H9 (cell line): Measurements from ENCODE around the gene FAM13C. TPM values are rescaled to one million over a fixed set of nuclear protein-coding genes. Genes with fewer than 3 reads are reported as not detected.

Experiments
- DNase-seq: peaks from one replicate; pipeline ENCODE4 v3.0.0-alpha.2; 2017
- H2AFZ ChIP-seq: one replicate; pipeline ENCODE4 v1.6.1; 2013; ENCODE audit warnings: mild to moderate bottlenecking, low read length, control low read depth, moderate library complexity
- H2AK5ac ChIP-seq: 2 replicates; pipeline ENCODE4 v1.6.1; 2013; ENCODE audit warnings: low read length, control low read depth, mixed read lengths; ENCODE audit not compliant: insufficient read length
- H2BK120ac ChIP-seq: one replicate; pipeline ENCODE4 v1.6.1; 2013; ENCODE audit warnings: low read depth, mild to moderate bottlenecking, low read length, control low read depth, inconsistent platforms; ENCODE audit not compliant: poor library complexity, severe bottlenecking
- H2BK12ac ChIP-seq: 2 replicates; pipeline ENCODE4 v1.6.1; 2013; ENCODE audit warnings: low read length, control low read depth, mixed read lengths, low read depth; ENCODE audit not compliant: insufficient read length
- H2BK15ac ChIP-seq: 2 replicates; pipeline ENCODE4 v1.6.1; 2013; ENCODE audit warnings: low read depth, low read length, control low read depth
- H2BK20ac ChIP-seq: one replicate; pipeline ENCODE4 v1.6.1; 2013; ENCODE audit warnings: low read depth, mild to moderate bottlenecking, low read length, control low read depth, inconsistent platforms; ENCODE audit not compliant: poor library complexity, severe bottlenecking
- H2BK5ac ChIP-seq: 2 replicates; pipeline ENCODE4 v1.6.1; 2013; ENCODE audit warnings: low read length, control low read depth, mixed read lengths; ENCODE audit not compliant: insufficient read length
- H3K14ac ChIP-seq: 2 replicates; pipeline ENCODE4 v1.6.1; 2013; ENCODE audit warnings: low read length, control low read depth; ENCODE audit not compliant: insufficient read depth
- H3K18ac ChIP-seq: 2 replicates; pipeline ENCODE4 v1.6.1; 2013; ENCODE audit warnings: low read depth, mild to moderate bottlenecking, mixed read lengths, low read length, control low read depth; ENCODE audit not compliant: insufficient read length
- H3K23ac ChIP-seq: 2 replicates; pipeline ENCODE4 v1.6.1; 2013; ENCODE audit warnings: low read length, control low read depth, mixed read lengths, low read depth; ENCODE audit not compliant: insufficient read length
- H3K23me2 ChIP-seq: 2 replicates; pipeline ENCODE4 v1.6.1; 2013; ENCODE audit warnings: low read depth, mild to moderate bottlenecking, mixed read lengths, low read length, control low read depth; ENCODE audit not compliant: insufficient read length, poor library complexity, severe bottlenecking
- H3K27ac ChIP-seq: 2 replicates; pipeline ENCODE4 v1.5.1; 2013; ENCODE audit warnings: low read length, control low read depth, mixed read lengths, low read depth; ENCODE audit not compliant: insufficient read length
- H3K27me3 ChIP-seq: 2 replicates; pipeline ENCODE4 v1.6.1; 2013; ENCODE audit warnings: low read length, control low read depth, inconsistent platforms; ENCODE audit not compliant: insufficient read depth
- H3K4ac ChIP-seq: 2 replicates; pipeline ENCODE4 v1.6.1; 2013; ENCODE audit warnings: low read depth, mild to moderate bottlenecking, control low read depth, inconsistent platforms, low read length, moderate library complexity
- H3K4me1 ChIP-seq: 2 replicates; pipeline ENCODE4 v1.6.1; 2013; ENCODE audit warnings: low read length, control low read depth, inconsistent platforms; ENCODE audit not compliant: insufficient read depth
- H3K4me2 ChIP-seq: 2 replicates; pipeline ENCODE4 v1.6.1; 2013; ENCODE audit warnings: low read length, control low read depth, mixed read lengths; ENCODE audit not compliant: insufficient read length, insufficient read depth
- H3K56ac ChIP-seq: 2 replicates; pipeline ENCODE4 v1.6.1; 2013; ENCODE audit warnings: low read depth, mild to moderate bottlenecking, mixed read lengths, low read length, control low read depth; ENCODE audit not compliant: insufficient read length
- H3K79me1 ChIP-seq: 2 replicates; pipeline ENCODE4 v1.6.1; 2013; ENCODE audit warnings: low read depth, mild to moderate bottlenecking, moderate library complexity, low read length, control low read depth, inconsistent platforms; ENCODE audit not compliant: insufficient read depth, poor library complexity, severe bottlenecking
- H3K79me2 ChIP-seq: 2 replicates; pipeline ENCODE4 v1.6.1; 2013; ENCODE audit warnings: low read length, control low read depth, inconsistent platforms; ENCODE audit not compliant: insufficient read depth
- H3K9ac ChIP-seq: 2 replicates; pipeline ENCODE4 v1.6.1; 2013; ENCODE audit warnings: low read length, control low read depth, mixed read lengths; ENCODE audit not compliant: insufficient read length; ENCODE audit errors: extremely low read depth
- H3K9me3 ChIP-seq: one replicate; pipeline ENCODE4 v1.6.1; 2013; ENCODE audit warnings: low read depth, low read length, inconsistent platforms; ENCODE audit not compliant: control insufficient read depth
- H3T11ph ChIP-seq: one replicate; pipeline ENCODE4 v1.6.1; 2013; ENCODE audit warnings: mild to moderate bottlenecking, low read length, control low read depth, inconsistent platforms
- H4K20me1 ChIP-seq: one replicate; pipeline ENCODE4 v1.6.1; 2013; ENCODE audit not compliant: control insufficient read depth, insufficient read length, insufficient read depth
- H4K5ac ChIP-seq: 2 replicates; pipeline ENCODE4 v1.6.1; 2013; ENCODE audit warnings: low read depth, mild to moderate bottlenecking, mixed read lengths, low read length, control low read depth; ENCODE audit not compliant: insufficient read length
- H4K8ac ChIP-seq: replicated peaks from 2 replicates; pipeline ENCODE4 v1.6.1; 2013; ENCODE audit warnings: low read length, control low read depth, mixed read lengths, low read depth; ENCODE audit not compliant: insufficient read length
- H4K91ac ChIP-seq: 2 replicates; pipeline ENCODE4 v1.6.1; 2013; ENCODE audit warnings: low read depth, mild to moderate bottlenecking, moderate library complexity, mixed read lengths, low read length, control low read depth; ENCODE audit not compliant: insufficient read length
- H3K27ac Mint-ChIP-seq, 3 experiments: 2 replicates in 2 of 3; 3 replicates in 1 of 3; pipeline ENCODE4 v1.8.0; 2020 to 2021; ENCODE audit warnings: mixed read lengths in 3 of 3, mild to moderate bottlenecking in 1 of 3, moderate library complexity in 1 of 3
- H3K27me3 Mint-ChIP-seq: 2 replicates; pipeline ENCODE4 v1.8.0; 2021; ENCODE audit warnings: low read depth, mild to moderate bottlenecking, moderate library complexity, mixed read lengths
- H3K36me3 Mint-ChIP-seq, 3 experiments: 2 replicates in 2 of 3; 3 replicates in 1 of 3; pipeline ENCODE4 v1.8.0; 2020 to 2021; ENCODE audit warnings: low read depth in 3 of 3, mixed read lengths in 3 of 3; ENCODE audit not compliant: insufficient read depth in 1 of 3
- H3K4me1 Mint-ChIP-seq, 2 experiments: 2 replicates each; pipeline ENCODE4 v1.8.0; 2020; ENCODE audit warnings: mixed read lengths in 2 of 2
- H3K4me3 Mint-ChIP-seq, 2 experiments: 2 replicates in 1 of 2; 3 replicates in 1 of 2; pipeline ENCODE4 v1.8.0; 2020 to 2021; ENCODE audit warnings: mild to moderate bottlenecking in 2 of 2, mixed read lengths in 2 of 2, moderate library complexity in 1 of 2
- H3K9me3 Mint-ChIP-seq, 2 experiments: 2 replicates in 1 of 2; 3 replicates in 1 of 2; pipeline ENCODE4 v1.8.0; 2020; ENCODE audit warnings: mild to moderate bottlenecking in 2 of 2, mixed read lengths in 2 of 2, moderate library complexity in 1 of 2
- CTCF ChIP-seq: fragments of 200-600 bp; sonication (generic); conservative IDR thresholded peaks from 3 replicates; pipeline ENCODE4 v1.8.0; 2021; ENCODE audit warnings: antibody characterized with exemption, mild to moderate bottlenecking
- WGBS: extraction: QIAGEN DNeasy Blood & Tissue Kit; methylation state at CpG from one replicate; pipeline ENCODE4 v1.1.7; 2013; ENCODE audit warnings: missing lambda C conversion rate, low lambda C conversion rate, mixed read lengths; ENCODE audit not compliant: insufficient read length; ENCODE audit errors: extremely low coverage; 5-methylcytosine and 5-hydroxymethylcytosine counted together
- total RNA-seq: library from RNA; stranded (reverse); gene quantifications from 2 replicates; pipeline ENCODE4 v1.2.1, GENCODE V29; 2021

The FAM13C gene
- total RNA-seq, 1 experiment from 2014 or later, result 0.31 TPM

DNA sequence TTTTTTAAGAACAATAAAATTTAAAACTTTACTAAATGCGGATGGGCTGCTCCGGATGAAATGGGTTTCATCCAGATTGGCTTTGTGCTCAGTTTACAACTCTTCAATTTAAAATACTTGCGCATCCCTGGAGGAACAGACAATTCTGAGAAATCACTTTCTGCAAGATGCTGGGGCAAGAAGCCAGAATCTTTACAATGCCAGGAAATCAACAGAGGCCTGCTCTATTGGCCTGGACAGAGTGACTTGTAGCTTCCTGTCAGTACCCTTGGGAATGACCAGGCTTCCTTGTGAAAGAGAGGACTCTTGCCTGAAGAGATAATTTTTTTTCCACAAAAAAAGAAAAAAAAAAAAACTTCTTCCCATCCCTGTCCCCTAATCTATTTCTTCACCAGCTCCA lies 3.9 kb upstream of the FAM13C start:
- H3K23ac ChIP-seq, result no peak overlapping the region
- H2AFZ ChIP-seq, result no peak overlapping the region
- H3K27me3 ChIP-seq, result no peaks in the 10 kb centered on the region; the same call in 1 of the 2 replicates
- H4K91ac ChIP-seq, result no peak overlapping the region
- no peak overlapping the region for H3K4me2 ChIP-seq
- H3T11ph ChIP-seq, result no peak overlapping the region
- no peaks in the 10 kb centered on the region for H3K79me1 ChIP-seq
- no peaks in the 10 kb centered on the region for H3K36me3 Mint-ChIP-seq
- peaks cover 34% of the 10 kb centered on the region for H3K27me3 Mint-ChIP-seq
- no peaks in the 10 kb centered on the region for H4K20me1 ChIP-seq
- H4K5ac ChIP-seq, result no peak overlapping the region
- H3K4me1 ChIP-seq, result no peaks in the 10 kb centered on the region
- H3K14ac ChIP-seq, result no peak overlapping the region
- H2BK12ac ChIP-seq, result no peak overlapping the region
- H2AK5ac ChIP-seq, result no peak overlapping the region
- no peak overlapping the region for H2BK120ac ChIP-seq
- H3K4ac ChIP-seq, result no peak overlapping the region
- WGBS, result no CpG with 5 or more reads among the region's 3 CpGs
- no peak overlapping the region for H3K56ac ChIP-seq
- H3K9me3 ChIP-seq, result no peaks in the 10 kb centered on the region
- H3K79me2 ChIP-seq, result no peaks in the 10 kb centered on the region
- H3K9ac ChIP-seq, result no peak overlapping the region
- H3K4me3 Mint-ChIP-seq, result no peak overlapping the region
- H3K27ac ChIP-seq, result no peak overlapping the region
- no peak overlapping the region for H3K18ac ChIP-seq
- no peak for TF ChIP-seq CTCF
- H2BK20ac ChIP-seq, result no peak overlapping the region
- H3K4me1 Mint-ChIP-seq, result peaks cover 12 to 17% of the 10 kb centered on the region in 2 experiments
- no peaks in the 10 kb centered on the region for H3K9me3 Mint-ChIP-seq
- H2BK15ac ChIP-seq, result no peak overlapping the region
- H2BK5ac ChIP-seq, result no peak overlapping the region
- no peak for DNase-seq
- H3K23me2 ChIP-seq, result peaks cover 10% of the 10 kb centered on the region
- no peak overlapping the region for H3K27ac Mint-ChIP-seq
- H4K8ac ChIP-seq, result no peak overlapping the region
